NCI-H2081 treated with DMSO at 0.1 percent for 48 hours (cell line): ENCODE results near the gene DVL1.

Source experiments
- DNase-seq: peaks from one replicate; lab custom pipeline; 2025; lab: John Stamatoyannopoulos, UW

The DVL1 gene

DNA sequence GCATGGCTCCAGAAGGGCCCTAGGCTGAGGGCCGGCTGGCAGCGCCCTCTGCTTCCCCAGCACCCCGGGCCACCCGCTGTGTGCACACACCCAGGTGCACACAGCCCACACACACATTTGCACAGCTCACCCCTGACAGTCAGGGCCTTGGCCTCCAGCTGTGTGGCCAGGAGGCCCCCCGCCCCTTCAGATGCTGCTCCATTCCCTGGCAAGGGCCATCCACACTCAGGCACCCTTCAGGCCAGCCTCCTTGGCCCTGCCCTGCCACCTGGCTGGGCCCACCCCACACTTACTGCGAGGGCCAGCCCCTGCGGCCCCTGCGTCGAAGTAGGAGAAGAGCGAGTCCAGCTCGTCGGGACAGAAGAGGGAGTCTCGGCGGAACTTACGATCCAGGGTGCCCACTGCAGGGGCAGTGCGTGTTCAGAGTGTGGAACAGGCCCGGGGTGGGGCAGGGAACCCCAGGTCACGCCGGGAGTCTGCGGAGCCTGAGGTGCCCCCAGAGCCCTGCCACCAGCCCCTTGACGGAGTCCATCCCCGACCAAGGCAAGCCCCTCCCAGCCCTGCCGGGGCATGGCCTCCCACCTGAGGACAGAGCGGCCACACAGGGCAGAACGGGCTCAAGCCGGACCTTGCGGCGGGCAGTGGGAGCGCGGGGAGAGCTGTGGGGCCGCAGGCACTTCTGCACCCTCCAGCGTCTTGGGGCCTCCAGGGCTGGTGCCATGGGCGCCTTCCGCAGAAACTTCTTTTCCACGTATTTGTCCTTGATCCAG is 53.9 kb downstream of the DVL1 start:
- no peak for DNase-seq

DNA sequence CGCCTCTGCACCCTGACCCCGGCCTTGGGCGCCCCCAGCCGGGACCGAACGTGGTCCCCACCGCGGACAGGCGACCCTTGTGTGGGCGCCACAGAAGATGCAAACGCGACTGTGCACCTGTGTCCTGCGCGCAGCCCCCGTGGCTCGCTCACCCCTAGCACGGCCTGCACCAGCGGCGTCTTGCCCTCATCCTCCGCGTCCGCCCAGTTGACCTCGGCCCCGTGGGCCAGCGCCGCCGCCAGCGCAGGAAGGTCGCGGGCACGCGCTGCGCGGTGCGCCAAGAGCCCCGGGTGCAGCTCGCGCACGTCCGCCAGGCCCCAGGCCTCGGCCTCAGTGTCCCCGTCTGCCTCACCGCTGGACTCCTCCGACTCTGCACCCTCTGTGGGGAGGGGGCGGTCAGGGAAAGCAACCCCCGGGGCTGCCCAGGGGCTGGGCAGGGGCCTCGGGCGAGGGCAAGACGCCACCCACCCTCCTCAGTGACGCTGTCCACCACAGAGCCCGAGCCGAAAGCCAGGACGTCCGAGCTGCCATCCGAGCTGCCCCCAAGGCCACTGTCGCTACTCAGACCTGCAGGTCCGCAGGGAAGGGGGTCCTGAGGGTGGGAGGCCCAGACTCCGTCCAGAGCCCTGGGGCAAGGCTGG is 54.8 kb downstream of the DVL1 start:
- DNase-seq: no peak

GRCh38 chr1:1293263-1294249 is 55.7 kb downstream of the DVL1 start:
- DNase-seq: no peak

- no peak for DNase-seq
These were observed 56.4 kb downstream of the DVL1 start for GRCh38 chr1:1292851-1293250.

DNA sequence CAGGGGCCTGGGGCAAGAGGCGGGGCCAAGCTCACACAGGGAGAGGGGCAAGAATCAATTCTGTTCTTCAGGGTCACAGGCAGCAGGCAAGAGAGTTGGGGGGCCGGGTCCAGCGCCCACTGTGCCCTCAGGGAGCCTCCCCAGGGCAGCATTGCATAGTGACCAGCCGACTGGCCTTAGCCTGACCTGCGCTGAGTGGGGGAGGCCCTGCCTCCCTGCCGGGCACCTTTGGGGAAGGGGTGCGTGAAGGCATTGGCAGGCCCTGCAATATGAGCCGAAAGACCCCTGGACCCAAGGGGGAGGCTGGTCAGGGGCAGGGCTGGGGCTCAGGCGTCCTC is 56.8 kb downstream of the DVL1 start:
- no peak for DNase-seq

DNA sequence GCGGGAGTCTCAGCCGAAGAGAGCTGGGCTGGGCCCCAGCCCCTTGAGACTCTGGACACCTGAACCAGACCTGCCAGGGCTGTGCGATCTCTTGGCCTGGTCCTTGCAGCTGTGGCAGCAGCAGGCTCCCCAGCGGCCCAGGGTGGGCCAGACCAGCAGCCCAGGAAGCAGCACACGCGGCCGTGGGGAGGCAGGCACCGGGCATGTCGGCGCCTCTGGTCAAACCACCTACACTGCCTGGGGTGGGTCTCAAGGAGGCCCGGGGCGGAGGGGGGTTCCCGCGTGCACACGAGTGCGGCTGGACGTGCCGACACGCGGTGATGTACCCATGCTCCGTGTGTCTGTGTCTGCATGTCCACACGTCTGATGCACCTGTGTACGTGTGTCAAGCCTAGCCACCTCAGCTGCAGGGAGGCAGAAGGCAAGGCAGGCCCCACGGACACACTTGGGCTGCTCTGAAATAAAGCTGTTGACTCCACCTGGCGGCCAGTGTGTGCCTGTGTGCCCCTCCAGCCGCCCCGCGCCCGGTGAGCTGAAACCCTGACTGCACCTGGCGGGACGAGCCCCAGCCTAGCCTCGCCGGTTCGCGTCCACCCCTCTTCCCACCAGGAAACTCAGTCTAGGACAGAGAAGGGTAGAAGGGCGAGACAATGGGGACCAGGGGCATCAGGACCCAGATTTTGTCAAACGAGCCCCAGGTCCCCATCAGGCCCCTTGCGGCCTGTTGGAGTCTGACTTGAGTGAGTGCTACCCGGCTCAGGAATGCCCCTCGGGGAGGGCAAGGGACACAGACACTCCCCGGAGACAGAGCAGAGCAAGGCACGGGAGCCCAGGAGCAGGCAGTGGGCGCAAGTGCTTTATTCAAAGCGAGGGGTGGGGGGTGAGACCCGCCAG is 57.4 kb downstream of the DVL1 start:
- DNase-seq: no peak

GRCh38 chr1:1291023-1291528 is 58.1 kb downstream of the DVL1 start:
- DNase-seq: no peak

GRCh38 chr1:1290238-1290731 is 58.9 kb downstream of the DVL1 start:
- no peak for DNase-seq

DNA sequence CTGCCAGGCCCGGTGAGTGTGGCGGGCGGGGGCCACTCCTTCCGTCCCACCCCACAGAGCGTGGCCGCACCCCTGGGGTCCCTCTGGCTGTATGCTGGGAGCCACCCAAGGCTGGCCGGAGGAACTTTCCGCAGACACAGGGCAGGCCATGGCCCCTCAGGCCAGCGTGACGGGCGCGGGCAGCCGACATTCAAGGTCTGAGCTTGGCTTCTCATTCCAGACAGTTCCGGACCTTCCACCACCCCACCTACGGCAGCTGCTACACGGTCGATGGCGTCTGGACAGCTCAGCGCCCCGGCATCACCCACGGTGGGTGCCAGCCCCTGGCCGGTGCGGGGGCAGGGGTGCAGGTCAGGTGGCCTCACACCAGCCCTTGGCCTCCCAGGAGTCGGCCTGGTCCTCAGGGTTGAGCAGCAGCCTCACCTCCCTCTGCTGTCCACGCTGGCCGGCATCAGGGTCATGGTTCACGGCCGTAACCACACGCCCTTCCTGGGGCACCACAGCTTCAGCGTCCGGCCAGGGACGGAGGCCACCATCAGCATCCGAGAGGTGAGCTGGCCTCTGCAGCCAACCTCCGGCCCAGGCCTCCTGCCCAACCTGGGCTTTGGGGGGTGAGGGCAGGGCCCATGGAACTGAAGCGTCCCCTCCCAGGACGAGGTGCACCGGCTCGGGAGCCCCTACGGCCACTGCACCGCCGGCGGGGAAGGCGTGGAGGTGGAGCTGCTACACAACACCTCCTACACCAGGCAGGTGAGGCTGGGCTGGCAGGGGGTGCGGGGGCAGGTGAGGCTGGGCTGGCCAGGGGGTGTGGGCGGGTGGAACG is 61.7 kb downstream of the DVL1 start:
- no peak for DNase-seq

GRCh38 chr1:1286313-1287261 is 62.6 kb downstream of the DVL1 start:
- no peak for DNase-seq

- DNase-seq: no peak
These were observed 63.5 kb downstream of the DVL1 start for GRCh38 chr1:1285611-1286311.
